ENCODE measurements around the gene DCTN5.

Gene DCTN5

DNA sequence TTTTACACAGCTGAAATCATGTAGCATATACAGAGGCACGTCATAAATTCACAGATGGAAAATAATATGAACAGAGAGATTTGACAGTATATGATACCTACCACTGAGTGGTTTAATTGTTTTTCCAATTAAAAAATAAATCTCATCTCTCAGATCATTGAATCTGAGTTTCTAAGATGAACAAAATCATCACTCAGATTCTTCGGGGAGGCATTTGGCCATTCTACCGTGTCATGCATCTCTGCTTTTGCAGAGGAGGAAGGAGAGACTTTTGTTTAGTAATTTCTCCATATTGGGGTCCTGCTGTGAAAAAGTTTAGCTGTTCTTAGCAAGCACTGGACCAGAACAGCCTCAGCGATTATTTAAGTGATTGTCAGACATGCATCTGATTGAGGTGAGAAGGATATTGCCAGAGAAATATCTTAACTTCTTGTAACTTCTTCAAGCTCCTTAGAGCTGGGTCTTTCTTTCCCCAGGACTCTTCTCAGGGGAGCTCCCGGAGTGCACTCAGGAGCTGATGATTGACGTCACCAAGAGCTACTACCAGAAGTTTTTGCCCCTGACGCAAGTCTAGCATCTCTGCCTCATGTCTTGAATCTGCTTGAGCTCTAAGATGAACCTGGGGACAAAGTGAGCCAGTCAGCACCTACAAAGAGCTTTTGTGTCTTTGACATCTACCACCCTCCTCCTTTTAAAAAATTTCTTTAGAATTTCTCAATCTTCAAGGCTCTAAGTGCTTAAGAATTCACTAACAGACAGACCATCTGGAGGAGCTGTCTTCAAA, 25.5 kb downstream of the DCTN5 start:
- no peak for DNase-seq

DNA sequence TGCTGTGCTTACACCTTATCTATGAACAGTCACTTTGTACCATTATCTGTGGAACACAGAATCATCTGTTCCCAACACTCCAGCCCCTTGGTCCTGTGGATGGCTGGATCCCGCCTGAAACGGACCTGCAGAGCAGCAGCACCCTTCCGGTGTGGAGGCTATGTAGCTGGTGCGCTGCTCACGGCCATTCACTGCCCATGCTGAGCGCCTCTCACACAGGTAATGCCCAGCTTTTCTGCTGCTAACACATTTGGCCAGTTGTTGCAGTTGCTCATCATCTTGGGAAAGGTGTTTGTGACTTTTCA, 26.0 kb downstream of the DCTN5 start:
- no peak for DNase-seq

DNA sequence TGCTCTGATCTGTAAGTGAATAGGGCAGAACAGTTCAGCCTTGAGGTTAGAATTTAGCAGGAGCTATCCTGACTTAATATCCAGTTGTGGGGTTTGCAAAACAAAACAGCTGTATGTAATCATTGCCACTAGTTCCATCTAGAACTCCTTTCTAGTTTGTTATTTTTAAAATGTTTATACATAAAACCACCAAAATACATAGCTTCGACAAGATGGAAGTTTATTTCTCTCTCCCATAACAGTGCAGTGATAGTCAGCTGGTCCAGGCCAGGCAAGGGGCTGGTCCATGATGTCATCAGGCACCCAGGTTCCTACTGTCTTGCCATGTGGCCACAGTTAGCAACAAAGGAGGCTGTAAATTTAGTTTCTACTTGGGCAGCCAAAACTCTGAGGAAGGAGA, 27.0 kb downstream of the DCTN5 start:
- no peak for DNase-seq

DNA sequence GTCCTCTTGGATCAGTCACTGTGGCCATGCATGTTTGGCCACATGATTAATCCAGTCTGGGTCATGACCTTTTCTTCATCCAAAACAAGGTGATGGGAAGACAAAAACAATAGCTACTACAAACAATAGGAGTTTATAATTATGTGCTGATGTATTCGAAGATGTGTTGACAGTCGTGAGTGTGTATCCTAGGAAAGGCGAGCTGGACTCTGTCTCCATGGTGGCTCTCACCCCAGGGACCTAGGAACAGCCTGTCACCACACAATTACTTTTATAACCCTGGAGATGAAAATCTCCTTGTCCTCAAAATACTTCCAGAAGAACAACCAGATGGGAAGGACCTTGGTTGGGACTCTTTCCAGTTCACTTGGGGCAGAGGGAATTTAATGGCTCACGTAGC, 27.6 kb downstream of the DCTN5 start:
- DNase-seq = no peak

DNA sequence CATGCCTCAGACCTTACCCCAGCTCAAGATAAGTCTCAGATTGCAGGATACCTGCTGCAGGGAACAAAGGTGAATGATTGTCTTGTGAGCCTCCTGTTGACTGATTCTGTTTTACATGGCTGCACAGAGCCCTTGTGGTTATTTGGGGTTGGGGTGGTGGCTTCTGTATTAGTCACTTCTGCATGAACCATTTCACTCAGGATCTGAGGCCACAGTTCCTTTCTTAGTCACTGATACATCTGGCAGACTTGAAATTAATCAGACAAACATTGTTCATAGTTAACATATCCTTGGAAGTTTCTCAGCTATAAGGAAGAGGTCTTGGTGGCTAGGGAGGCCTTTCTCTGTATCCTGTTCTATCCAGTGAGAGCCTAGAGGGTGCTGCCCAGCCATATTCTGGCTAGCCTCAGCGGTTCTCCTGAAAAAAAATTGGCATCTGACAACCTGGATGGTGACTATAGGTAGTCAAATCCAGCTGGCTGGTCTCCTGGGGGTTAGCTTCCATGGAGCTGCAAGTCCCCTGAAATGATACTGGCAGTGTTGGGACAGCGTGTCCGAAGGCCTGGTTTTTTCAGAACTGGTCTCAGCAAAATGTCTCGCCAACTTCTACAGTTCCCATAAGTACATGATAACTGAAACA, 29.0 kb downstream of the DCTN5 start:
- no peak for DNase-seq

DNA sequence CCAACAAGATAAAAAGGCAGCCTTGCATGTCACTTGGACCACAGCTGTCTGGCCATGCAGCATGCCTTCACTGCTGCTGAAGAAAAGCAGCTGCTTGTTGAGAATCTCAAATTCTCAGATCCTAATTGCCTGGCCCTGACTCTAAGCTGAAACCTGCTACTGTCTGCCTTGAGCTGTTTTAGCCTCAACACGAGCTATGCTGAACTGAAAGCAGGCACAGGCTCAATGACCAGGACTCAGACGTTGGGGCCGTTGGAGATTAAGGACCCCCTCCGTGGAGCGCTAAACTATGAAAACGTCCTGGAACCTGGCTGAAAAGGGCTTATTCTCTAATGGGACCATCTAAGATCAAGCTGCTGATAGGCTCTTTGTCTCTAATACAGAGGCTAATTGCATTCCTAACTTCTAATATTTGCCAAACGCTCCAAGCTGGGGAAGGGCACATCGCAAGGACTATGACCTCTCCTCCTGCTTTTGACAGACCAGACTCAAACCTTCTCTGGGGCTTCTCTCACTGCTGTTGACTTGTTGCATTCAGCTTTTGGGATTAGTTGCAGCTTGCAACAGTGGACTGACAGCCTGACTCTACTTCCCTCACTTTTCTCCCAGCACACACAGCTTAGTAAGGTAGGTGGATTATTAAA, 32.8 kb downstream of the DCTN5 start:
- DNase-seq = no peak

DNA sequence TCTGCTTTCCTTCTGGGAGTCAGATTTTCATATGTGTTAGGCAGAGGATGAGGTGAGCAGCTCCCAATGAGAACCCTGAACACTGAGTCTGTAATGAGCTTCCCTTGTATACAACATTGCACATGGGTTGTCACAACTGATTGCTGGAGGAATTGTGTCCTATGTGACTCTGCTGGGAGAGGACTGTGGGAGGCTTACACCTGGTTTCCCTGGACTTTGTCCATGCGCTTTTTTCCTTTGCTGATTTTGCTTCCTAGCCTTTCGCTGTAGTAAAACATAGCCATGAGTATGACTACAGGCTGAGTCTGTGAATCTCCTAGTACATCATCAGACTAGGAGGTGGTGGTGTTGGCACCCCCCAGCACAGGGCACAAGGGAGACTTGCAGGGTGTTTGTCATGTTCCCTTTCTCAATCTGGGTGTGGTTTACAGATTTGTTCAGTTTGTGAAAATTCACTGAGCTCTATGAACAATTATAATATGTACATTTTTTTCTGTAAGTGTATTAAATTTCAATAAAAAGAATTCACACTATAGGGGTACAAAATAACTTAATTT, 35.7 kb downstream of the DCTN5 start:
- DNase-seq = no peak

DNA sequence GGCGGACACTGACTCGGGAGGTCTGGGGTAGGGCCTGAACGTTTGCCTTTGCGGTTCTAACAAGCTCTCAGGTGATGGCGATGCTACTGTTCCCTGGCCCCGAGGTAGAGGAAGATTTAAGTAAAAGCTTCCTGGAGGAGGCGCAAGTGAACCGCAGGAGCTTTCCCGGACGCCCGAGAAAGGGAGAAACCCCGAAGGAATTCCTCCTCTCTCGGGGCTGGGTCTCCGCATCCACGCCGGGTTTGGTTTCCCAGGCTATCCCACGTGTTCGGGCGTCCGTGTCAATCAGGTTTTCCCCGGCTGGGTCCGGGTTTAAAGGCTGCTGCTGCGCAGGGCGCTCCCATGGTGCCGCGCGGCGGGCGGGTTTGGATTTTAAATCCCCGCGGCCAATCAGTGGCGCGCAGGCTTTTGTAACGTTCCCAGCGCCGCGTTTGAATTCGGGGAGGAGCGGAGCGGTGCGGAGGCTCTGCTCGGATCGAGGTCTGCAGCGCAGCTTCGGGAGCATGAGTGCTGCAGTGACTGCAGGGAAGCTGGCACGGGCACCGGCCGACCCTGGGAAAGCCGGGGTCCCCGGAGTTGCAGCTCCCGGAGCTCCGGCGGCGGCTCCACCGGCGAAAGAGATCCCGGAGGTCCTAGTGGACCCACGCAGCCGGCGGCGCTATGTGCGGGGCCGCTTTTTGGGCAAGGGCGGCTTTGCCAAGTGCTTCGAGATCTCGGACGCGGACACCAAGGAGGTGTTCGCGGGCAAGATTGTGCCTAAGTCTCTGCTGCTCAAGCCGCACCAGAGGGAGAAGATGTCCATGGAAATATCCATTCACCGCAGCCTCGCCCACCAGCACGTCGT, 37.4 kb downstream of the DCTN5 start, which contains the start of gene PLK1:
PLK1 (plus strand) TSS at position 460 of the 844 bp plus-strand sequence; CDS start at position 504, 44 bp downstream.
- DNase-seq = peak; percentile 67 to 75

DNA sequence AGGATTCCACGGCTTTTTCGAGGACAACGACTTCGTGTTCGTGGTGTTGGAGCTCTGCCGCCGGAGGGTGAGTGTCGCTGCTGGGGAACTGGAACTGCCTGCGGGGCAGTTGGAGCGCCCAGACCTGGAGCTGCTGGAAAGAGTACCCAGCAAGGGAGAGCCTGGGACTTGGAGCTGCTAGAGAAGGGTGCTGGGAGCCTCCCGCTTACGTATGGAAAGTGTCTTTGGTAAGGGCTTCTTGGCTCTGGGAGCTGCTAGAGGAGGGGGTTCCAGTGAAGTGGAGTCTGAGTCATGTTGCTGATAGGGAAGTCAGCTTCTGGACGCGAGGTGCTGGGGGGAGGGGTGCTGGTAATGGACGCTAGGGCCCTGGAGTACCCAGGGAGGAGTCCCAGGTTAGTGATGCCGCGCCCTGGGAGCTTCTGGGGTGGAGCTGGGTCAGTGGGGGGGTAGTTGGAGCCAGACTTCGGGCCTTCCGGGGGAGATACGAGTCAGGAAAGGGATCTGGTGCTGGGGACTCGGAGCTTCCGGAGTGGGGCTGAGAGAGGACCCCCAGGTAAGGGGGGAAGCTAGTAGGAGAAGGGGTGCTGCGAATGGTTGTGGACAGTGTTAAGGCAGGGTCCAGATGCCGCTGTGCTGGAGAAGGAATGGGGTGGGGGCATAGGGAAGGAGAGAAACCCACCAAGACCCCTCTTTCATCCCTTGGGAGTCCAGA, 38.2 kb downstream of the DCTN5 start:
- no peak for DNase-seq

DNA sequence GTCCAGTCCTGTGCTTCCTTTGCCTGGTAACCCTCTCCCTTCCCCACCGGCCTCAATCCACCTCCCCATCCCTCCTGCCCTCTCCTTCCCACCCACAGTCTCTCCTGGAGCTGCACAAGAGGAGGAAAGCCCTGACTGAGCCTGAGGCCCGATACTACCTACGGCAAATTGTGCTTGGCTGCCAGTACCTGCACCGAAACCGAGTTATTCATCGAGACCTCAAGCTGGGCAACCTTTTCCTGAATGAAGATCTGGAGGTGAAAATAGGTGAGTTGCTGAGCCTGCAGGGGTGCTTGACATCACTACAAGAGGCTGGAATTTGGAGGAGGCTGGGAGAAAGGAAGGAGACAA, 38.7 kb downstream of the DCTN5 start:
- DNase-seq = no peak

DNA sequence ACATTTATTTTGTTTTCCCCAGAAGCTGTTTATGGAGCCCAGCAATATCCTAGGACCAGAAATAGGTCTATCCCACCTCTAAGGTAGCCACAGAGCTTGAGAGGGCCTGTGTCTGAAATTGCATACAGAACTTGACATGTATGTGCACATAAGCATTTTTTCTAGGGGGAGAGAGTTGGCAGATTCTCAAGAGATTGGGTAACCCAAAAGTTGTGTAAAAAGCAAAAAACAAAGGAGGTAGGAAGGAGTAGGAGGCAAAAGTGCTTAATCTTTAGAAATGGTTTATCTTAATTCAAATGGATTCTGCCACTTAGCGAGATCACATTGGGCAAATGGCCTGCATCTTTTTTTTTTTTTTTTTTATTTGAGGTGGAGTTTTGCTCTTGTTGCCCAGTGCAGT, 40.9 kb downstream of the DCTN5 start:
- no peak for DNase-seq

DNA sequence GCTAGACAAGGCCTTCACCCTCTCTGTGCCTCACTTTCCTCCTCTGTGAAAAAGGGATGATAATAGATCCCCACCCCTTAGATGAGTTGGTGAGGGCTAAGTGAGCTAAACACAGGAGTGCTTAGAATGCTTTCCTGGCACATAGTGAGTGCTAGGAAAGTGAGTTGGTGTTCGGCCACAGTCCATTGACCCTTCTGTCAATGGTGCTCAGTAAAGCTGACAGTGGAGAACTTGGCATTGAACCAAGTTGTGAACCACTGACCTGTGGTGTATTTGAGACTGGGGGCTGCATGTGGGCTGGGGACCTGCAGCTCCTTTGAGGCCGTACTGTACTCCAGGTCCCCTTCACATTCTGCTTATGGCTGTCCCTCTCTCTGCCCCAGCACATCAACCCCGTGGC, 42.2 kb downstream of the DCTN5 start:
- no peak for DNase-seq

DNA sequence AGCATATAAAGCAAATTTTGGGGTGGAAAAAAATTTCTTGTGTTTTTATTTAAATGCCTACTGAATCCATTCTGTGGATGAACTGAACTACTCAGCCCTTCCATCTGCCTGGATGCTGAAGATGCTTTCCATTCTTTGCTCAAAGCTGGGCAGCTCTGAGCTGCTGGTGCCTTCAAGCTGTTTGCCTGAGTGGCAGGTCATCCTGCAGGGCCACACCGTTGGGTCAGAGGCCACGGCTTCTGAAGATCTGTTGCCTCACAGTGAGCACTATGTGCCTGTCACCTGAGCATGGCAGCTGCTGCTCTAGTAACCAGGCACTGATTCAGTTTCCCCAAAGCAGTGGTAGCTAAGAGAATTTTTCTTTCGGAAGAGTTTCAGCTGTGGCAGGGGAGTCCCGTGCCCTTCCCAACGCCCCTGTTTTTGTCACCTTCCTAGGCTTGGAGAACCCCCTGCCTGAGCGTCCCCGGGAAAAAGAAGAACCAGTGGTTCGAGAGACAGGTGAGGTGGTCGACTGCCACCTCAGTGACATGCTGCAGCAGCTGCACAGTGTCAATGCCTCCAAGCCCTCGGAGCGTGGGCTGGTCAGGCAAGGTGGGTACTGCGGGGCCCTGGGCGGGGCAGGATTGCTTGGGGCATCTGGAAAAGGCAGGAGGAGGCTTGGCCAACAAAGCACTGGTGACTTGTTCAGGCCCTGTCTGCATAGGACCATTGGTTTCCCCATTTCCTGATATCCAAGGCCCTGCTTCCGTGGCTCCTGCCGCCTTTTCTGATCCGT, 46.0 kb downstream of the DCTN5 start:
- no peak for DNase-seq

DNA sequence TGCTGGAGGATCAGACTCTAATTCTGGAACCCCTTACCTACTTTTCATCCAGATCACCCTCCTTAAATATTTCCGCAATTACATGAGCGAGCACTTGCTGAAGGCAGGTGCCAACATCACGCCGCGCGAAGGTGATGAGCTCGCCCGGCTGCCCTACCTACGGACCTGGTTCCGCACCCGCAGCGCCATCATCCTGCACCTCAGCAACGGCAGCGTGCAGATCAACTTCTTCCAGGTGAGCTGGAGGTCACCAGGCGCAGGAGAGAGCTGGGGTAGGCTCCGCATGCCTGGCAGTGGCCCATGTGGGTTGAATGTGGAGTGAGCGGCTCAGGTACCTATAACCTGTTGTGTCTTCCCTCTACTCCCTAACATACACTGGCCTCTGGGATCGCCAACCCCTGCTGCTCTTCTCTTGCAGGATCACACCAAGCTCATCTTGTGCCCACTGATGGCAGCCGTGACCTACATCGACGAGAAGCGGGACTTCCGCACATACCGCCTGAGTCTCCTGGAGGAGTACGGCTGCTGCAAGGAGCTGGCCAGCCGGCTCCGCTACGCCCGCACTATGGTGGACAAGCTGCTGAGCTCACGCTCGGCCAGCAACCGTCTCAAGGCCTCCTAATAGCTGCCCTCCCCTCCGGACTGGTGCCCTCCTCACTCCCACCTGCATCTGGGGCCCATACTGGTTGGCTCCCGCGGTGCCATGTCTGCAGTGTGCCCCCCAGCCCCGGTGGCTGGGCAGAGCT, 48.3 kb downstream of the DCTN5 start:
- no peak for DNase-seq

DNA sequence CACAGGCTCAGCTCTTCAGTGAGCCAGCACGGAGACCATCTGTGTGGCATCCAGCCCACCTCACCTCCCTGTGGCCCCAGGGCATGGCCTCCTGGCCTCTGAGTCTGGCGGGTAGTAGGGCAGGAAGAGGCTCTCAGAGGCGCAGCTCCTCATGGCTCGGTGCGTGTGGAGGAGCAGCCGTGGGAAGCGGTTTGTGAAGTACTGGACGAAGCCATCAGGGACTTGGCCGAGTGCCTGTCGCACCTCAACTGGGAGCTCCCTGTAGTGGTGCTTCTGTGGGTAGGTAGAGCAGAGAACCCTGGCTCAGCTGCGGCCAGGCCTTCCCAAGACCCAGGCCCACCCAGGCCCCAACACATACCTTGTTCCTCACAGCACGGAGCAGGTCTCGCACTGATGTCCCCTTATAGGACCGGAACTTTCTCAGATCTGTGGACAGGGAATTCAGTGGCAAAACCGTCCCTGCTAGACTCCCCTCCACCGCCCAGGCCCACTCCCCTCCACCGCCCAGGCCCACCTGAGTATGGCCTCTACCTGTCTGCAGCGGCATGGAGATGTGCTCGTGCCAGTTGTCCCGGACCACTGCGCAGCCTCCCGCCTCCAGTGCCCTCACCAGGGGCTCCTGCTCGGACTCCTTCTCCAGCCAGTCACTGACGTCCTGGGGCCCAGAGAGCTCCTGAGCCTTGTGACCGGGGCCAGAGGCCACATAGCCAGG, 49.7 kb downstream of the DCTN5 start:
- DNase-seq = no peak

DNA sequence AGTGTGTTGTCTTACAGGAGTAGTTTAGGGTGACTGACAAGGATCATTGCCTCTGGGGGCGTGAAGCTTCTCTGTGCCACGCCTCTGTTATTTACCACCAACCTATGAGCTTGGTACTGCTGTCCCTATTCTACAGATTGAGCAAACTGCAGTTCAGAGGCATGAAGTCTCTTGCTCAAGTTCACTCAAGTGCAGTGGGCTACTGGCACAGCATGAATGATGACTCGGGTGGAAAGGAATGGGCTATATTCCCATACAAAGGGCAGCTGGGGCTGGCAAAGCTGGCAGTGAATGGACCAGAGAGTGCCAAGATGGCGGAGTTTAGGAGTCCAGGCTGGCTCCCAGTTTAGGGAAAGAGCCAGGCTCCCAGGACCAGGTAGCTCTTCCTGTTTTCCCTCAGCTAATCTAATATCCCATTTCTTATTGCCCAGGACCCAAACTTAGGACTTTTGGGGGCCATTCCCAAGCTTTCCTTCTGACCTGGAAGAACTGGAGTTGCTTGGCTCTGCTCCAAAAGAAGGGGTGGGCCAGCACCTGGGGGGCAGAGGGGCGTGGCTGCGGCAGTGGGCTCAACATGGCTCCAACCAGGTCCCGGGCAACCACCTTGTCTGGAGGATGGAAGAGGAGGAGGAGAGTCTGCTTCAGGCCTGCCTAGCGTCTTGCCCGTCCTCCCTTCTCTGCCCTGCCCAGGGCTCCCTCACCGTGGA, 50.4 kb downstream of the DCTN5 start:
- DNase-seq = no peak

DNA sequence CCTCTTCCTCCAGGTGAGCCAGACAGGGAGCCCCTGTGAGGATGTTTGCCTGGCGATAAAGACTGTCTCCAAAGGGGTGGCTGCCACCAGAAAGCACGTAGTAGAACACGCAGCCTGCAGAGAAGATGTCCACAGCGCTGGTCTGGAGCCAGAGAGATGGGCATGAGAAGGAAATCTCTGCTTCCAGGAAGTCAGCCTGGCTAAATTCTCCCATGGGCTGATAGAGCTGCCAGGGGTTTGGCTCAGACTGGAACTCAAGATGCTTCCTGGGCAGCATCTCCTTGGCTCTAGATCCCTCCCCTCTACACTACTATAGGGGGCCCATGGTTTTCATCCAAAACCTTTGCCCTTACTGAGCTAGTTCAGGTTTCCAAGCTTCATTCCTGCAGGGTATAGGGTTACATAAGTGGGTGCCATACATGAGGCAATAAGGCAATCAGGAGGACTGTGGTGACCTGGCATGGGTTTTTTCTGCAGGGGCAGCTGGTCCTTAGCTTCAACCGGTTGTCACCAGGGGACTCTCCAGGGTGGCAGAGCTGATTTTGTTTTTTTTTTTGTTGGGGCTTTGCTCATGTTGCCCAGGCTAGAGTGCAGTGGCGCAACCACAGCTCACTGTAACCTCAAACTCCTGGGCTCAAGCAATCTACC, 51.0 kb downstream of the DCTN5 start:
- DNase-seq = no peak

DNA sequence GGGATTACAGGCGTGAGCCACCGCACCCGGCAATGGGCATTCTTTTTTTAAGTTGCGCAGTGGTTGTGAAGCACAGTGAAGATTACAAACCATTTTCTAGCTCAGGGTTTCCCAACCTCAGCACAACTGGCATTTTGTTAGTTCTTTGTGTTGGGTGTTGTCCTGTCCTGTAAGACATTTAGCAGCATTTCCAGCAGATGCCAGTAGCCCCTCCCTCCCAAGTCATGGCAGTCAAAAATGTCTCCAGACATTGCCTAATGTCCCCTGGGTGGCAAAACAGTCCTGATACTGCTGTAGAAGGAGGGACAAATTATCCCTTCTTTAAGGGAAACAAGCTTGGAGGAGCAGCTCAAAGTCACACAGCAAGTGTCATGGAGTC, 53.0 kb downstream of the DCTN5 start:
- DNase-seq = no peak

Data from SHP77 (cell line).